Measurements from ENCODE around the gene PPM1A.

DNA sequence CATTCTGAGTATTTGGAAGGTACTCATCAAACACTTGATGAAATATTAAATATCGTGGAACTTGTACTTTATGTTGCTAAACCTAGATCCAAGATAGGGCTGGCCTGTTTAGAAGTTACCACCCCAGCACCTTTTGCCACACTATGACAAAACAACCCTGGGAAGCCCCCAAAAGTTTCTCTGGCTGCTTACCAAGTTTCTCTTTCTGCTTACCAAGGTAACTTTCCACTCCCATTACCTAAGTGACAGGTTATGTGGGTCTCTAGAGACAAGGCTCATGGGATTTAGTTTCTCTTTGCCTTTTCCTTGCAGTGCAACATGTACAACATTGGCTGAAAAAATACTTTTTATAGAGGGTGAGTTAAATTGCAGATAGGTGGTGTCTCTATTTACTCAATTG lies 28.9 kb upstream of the PPM1A start:
- TF ChIP-seq CTCF (IDR thresholded peaks at IDR 0.05; ENCODE audit: low read length): no peak
- no peak for TF ChIP-seq EZH2 (IDR thresholded peaks at IDR 0.05; ENCODE audit: borderline replicate concordance, low read length)

All from OCI-LY1 (cell line).